Nephron (organoid): ENCODE data around the gene TRIM71.

Experiments
- H3K27ac Mint-ChIP-seq, 3 experiments: 2 replicates each; pipeline ENCODE4 v1.8.0; 2020; ENCODE audit warnings: mixed read lengths in 3 of 3, mild to moderate bottlenecking in 2 of 3, moderate library complexity in 1 of 3
- H3K27me3 Mint-ChIP-seq: 2 replicates; pipeline ENCODE4 v1.8.0; 2021; ENCODE audit warnings: low read depth, mild to moderate bottlenecking, moderate library complexity, mixed read lengths
- H3K36me3 Mint-ChIP-seq: 2 replicates; pipeline ENCODE4 v1.8.0; 2020; ENCODE audit warnings: low read depth, mixed read lengths
- H3K4me1 Mint-ChIP-seq: 2 replicates; pipeline ENCODE4 v1.8.0; 2020; ENCODE audit warnings: mixed read lengths
- H3K4me3 Mint-ChIP-seq, 3 experiments: 2 replicates each; pipeline ENCODE4 v1.8.0; 2020; ENCODE audit warnings: mild to moderate bottlenecking in 3 of 3, mixed read lengths in 3 of 3, moderate library complexity in 2 of 3
- H3K9me3 Mint-ChIP-seq: 2 replicates; pipeline ENCODE4 v1.8.0; 2020; ENCODE audit warnings: mixed read lengths
- TF ChIP-seq, protein P1 (sequence below), 3 experiments: fragments of 200-600 bp; sonication (generic); IDR thresholded peaks; one replicate each; pipeline ENCODE4 v1.5.0; 2021; ENCODE audit warnings: antibody characterized with exemption in 3 of 3; ENCODE audit not compliant: unreplicated experiment in 3 of 3

The TRIM71 gene

DNA sequence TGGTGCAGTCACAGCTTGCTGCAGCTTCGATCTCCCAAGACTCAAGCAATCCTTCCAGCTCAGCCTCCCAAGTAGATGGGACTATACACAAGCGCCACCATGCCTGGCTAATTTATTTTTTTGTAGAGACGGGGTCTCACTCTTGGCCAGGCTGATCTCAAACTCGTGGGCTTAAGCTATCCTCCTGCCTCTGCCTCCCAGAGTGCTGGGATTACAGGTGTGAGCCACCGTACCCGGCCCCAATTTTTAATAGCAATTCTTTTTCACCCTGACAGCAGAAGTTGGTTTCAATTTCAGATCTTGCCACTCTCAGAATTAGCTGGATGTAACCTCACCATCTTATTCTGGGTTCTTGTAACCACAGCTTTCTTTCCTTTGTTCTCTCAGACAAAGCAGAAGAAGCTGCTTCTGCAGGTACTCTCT lies 64.8 kb downstream of the TRIM71 start:
- Mint-ChIP-seq H3K4me1 (peaks cover 25% of the 10 kb centered on the region), H3K27ac (peak overlapping the region in 1 of 3 experiments; percentile 52), H3K27me3 (peaks cover 18% of the 10 kb centered on the region), H3K9me3 (no peaks in the 10 kb centered on the region), H3K4me3 (no peak overlapping the region), H3K36me3 (peaks cover 17% of the 10 kb centered on the region)
- TF ChIP-seq, protein P1, sequence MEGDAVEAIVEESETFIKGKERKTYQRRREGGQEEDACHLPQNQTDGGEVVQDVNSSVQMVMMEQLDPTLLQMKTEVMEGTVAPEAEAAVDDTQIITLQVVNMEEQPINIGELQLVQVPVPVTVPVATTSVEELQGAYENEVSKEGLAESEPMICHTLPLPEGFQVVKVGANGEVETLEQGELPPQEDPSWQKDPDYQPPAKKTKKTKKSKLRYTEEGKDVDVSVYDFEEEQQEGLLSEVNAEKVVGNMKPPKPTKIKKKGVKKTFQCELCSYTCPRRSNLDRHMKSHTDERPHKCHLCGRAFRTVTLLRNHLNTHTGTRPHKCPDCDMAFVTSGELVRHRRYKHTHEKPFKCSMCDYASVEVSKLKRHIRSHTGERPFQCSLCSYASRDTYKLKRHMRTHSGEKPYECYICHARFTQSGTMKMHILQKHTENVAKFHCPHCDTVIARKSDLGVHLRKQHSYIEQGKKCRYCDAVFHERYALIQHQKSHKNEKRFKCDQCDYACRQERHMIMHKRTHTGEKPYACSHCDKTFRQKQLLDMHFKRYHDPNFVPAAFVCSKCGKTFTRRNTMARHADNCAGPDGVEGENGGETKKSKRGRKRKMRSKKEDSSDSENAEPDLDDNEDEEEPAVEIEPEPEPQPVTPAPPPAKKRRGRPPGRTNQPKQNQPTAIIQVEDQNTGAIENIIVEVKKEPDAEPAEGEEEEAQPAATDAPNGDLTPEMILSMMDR (IDR thresholded peaks at IDR 0.05; ENCODE audit: unreplicated experiment in 3 of 3), result no peak

GRCh38 chr3:32883817-32884216 lies 66.0 kb downstream of the TRIM71 start:
- H3K36me3 Mint-ChIP-seq, result peaks cover 15% of the 10 kb centered on the region
- peaks cover 20% of the 10 kb centered on the region for H3K27me3 Mint-ChIP-seq
- no peak overlapping the region for H3K27ac Mint-ChIP-seq
- peaks cover 26% of the 10 kb centered on the region for H3K4me1 Mint-ChIP-seq
- H3K4me3 Mint-ChIP-seq, result no peak overlapping the region
- no peaks in the 10 kb centered on the region for H3K9me3 Mint-ChIP-seq
- TF ChIP-seq, protein P1 (IDR thresholded peaks at IDR 0.05; ENCODE audit: unreplicated experiment in 3 of 3), result no peak

DNA sequence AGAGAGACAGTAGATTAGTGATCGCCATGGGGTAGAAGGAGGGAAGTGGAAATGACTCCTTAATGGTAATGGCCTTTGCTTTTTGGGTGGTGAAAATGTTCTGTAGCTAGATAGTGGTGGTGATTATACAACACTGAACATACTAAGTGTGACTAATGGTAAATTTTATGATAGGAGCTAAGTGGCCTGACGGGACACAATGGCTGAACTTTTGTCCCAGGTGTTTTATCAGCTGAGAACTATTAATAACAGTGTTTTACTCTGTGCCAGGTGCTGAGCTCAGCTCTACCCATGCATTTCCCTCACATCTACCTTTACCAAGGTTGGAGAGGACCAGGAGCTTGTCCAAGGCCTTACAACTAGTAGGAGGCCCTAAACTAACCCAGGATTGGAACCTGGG lies 66.8 kb downstream of the TRIM71 start:
- Mint-ChIP-seq H3K27me3 (peaks cover 24% of the 10 kb centered on the region), H3K9me3 (no peaks in the 10 kb centered on the region), H3K36me3 (peaks cover 19% of the 10 kb centered on the region), H3K4me3 (no peak overlapping the region), H3K27ac (no peak overlapping the region), H3K4me1 (peaks cover 26% of the 10 kb centered on the region)
- TF ChIP-seq, protein P1 (IDR thresholded peaks at IDR 0.05; ENCODE audit: unreplicated experiment in 3 of 3), result no peak

DNA sequence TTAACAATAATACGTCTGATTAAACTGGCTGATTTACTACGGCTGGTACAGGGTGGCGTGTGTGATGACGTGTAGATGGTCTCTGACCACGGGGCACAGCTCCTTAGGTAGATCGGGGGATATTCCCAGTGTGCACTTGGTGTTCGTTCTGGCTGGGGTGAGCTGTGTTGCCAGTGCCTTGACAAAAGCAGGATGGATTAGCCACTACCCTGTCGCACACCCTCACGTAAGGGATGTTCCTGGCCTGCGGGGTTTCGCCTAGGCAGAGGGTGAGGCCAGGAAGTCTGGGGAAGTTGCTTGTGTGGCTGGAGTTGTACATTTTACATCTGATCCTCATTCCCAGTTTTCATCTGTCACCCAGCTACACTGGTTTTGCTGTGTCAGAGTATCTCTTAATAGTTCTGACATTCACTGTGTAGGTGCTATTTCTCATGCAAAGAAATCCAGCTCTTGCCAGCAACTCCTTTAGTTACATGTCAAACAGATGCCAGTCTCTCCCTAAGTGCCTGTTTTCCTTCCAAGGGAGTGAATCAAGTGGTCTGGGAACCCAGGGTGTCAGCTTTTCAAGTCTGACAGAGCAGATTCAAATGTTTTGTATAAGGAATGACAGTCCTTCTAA lies 67.6 kb downstream of the TRIM71 start:
- H3K36me3 Mint-ChIP-seq, result peaks cover 27% of the 10 kb centered on the region
- peak overlapping the region in 1 of 3 experiments; percentile 45 for H3K27ac Mint-ChIP-seq
- no peak overlapping the region for H3K4me3 Mint-ChIP-seq
- no peaks in the 10 kb centered on the region for H3K9me3 Mint-ChIP-seq
- H3K27me3 Mint-ChIP-seq, result peaks cover 24% of the 10 kb centered on the region
- H3K4me1 Mint-ChIP-seq, result peaks cover 26% of the 10 kb centered on the region
- TF ChIP-seq, protein P1 (IDR thresholded peaks at IDR 0.05; ENCODE audit: unreplicated experiment in 3 of 3), result no peak

DNA sequence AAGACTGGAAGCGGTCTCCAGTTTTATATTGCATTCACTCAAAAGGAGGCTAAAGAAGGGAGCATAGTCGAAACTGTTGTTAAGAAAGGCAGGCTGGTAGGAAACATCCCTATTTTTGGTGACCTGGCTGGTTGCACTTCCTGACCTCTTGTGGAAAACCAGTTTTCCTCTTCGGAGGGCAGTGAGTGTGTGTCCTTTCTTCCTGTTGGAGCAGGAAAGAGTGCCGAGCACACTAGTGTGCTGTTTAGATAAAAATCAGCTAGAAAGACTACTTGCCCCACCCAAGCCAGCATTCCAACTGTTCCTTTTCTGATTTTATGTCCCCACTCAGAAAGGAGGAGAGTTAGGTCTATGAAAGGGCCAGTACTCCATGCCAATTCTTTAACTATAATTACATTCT lies 68.5 kb downstream of the TRIM71 start:
- TF ChIP-seq, protein P1 (IDR thresholded peaks at IDR 0.05; ENCODE audit: unreplicated experiment in 3 of 3), result no peak

DNA sequence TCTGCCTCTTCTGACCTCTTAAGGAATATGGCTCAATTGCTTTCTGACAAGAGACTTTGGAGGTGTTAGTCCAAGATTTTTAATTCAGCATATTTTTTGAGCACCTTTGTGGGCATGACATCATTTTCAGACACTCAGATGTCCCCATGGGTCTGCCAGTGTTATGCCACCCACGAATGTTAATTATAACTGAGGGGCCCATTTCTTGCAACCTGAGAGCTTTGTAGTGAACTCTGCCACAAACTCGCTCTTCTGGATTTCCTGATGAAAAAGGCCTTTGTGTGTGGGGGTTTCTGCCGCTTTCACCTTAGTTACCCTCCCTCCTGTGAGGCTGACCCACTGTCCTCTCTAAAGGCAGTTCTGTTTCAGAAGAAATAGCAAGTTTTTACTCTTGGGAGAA lies 69.1 kb downstream of the TRIM71 start:
- Mint-ChIP-seq H3K4me3 (no peak overlapping the region), H3K4me1 (peaks cover 19% of the 10 kb centered on the region), H3K9me3 (no peaks in the 10 kb centered on the region), H3K36me3 (peaks cover 35% of the 10 kb centered on the region), H3K27me3 (peaks cover 24% of the 10 kb centered on the region), H3K27ac (peak overlapping the region in 1 of 3 experiments; percentile 75)
- TF ChIP-seq, protein P1 (IDR thresholded peaks at IDR 0.05; ENCODE audit: unreplicated experiment in 3 of 3), result no peak

More for the DNA sequence above, 68.5 kb downstream of the TRIM71 start:
- H3K9me3 Mint-ChIP-seq, result no peaks in the 10 kb centered on the region
- peaks cover 26% of the 10 kb centered on the region for H3K4me1 Mint-ChIP-seq
- peak overlapping the region in 1 of 3 experiments; percentile 75 for H3K27ac Mint-ChIP-seq
- no peak overlapping the region for H3K4me3 Mint-ChIP-seq
- H3K36me3 Mint-ChIP-seq, result peaks cover 35% of the 10 kb centered on the region
- peaks cover 24% of the 10 kb centered on the region for H3K27me3 Mint-ChIP-seq
